Duodenal mucosa (tissue), 2 donors: Measurements from ENCODE around the gene PCK2.

Experiments used
- H3K27ac ChIP-seq: one replicate; pipeline ENCODE4 v1.7.0; 2013; ENCODE audit warnings: low read depth, low read length
- H3K27me3 ChIP-seq, 2 donors: one replicate each; pipeline ENCODE4 v1.7.0; 2013; ENCODE audit warnings: low read length in 2 of 2, control low read depth in 1 of 2; ENCODE audit not compliant: insufficient read depth in 2 of 2, control insufficient read depth in 1 of 2
- H3K36me3 ChIP-seq, 2 donors: one replicate each; pipeline ENCODE4 v1.7.0; 2013; ENCODE audit warnings: low read length in 2 of 2, control low read depth in 1 of 2; ENCODE audit not compliant: insufficient read depth in 2 of 2, control insufficient read depth in 1 of 2
- H3K4me1 ChIP-seq, 2 donors: one replicate each; pipeline ENCODE4 v1.7.0; 2013; ENCODE audit warnings: low read length in 2 of 2, control low read depth in 1 of 2; ENCODE audit not compliant: insufficient read depth in 2 of 2, control insufficient read depth in 1 of 2
- H3K4me3 ChIP-seq, 2 donors: one replicate each; pipeline ENCODE4 v1.7.0; 2013; ENCODE audit warnings: low read length in 2 of 2, low read depth in 1 of 2
- H3K9ac ChIP-seq, 2 donors: one replicate each; pipeline ENCODE4 v1.7.0; 2013; ENCODE audit warnings: low read length in 2 of 2, low read depth in 1 of 2
- H3K9me3 ChIP-seq, 2 donors: one replicate each; pipeline ENCODE4 v1.7.0; 2013; ENCODE audit warnings: low read length in 2 of 2, control low read depth in 1 of 2; ENCODE audit not compliant: control insufficient read depth in 1 of 2

The PCK2 gene

DNA sequence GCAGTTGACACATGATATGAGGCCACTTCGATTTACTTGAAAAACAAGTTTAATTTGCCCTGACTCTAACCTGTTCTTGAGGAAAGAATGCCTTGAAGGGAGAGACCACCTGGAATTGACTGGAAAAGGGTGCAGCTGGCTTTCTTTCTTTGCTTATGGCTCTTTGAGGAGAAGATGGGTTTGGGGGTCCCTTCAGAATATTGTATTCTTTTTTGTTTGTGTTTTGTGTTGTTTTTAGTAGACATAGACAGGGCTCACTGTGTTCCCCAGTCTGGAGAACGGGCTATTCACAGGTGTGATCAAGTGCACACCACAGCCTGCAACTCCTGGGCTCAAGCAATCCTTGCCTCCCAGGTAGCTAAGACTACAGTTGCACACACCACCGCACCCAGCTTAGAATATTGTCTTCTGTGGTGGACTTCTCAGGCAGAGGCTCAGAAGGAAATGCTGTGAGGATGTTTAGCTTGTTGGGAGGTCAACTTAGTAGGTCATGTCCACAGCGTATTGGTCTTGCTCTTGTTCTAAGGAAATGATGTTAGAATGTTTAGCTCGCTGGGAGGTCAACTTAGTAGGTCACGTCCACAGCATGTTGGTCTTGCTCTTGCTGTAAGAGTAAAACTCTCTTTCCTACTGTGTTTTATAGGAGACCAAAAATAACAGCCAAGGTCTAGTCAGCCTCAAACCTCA is 22.2 kb downstream of the PCK2 start:
- peaks cover 13 to 21% of the 10 kb centered on the region in 2 donors for H3K4me1 ChIP-seq
- H3K9ac ChIP-seq: peak overlapping the region; percentile 88 to 99
- H3K36me3 ChIP-seq: peaks cover 32 to 41% of the 10 kb centered on the region in 2 donors
- no peak overlapping the region for H3K27ac ChIP-seq
- H3K27me3 ChIP-seq: no peaks in the 10 kb centered on the region
- H3K9me3 ChIP-seq: no peaks in the 10 kb centered on the region
- peak overlapping the region; percentile 84 to 95 for H3K4me3 ChIP-seq

DNA sequence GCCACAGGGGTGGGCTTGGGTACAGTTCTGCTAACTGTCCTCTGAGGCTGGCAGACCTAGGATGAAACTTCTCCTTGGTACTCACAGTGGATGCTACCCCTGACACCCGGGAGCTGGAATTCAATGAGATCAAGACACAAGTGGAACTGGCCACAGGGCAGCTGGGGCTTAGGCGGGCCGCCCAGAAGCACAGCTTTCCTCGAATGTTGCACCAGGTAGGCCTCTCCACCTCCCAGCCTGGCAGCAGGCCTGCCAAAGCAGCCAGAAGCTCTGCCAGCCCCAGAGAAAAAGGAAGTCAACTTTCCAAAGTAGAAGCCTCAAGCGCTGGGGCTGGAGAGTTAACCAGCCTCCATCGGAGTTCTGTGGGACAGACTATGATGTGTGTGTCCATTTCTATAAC is 23.1 kb downstream of the PCK2 start:
- H3K36me3 ChIP-seq: peaks cover 38 to 49% of the 10 kb centered on the region in 2 donors
- no peaks in the 10 kb centered on the region for H3K27me3 ChIP-seq
- H3K9ac ChIP-seq: no peak overlapping the region

DNA sequence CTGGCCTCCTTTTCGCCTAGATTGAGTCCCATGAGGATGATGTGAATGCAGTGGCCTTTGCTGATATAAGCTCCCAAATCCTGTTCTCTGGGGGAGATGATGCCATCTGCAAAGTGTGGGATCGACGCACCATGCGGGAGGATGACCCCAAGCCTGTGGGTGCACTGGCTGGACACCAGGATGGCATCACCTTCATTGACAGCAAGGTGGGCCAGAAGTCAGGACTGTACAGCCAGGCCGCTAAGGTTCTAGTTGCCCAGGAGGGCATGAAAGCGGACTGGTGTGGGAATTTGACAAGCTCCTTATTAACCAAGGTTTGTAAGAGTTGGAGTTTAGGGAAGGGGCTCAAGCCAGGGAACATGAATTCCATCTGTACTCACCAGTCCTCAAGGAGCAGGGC is 25.6 kb downstream of the PCK2 start:
- H3K9me3 ChIP-seq: no peaks in the 10 kb centered on the region
- H3K4me1 ChIP-seq: peaks cover 13 to 21% of the 10 kb centered on the region in 2 donors
- H3K36me3 ChIP-seq: peaks cover 57 to 72% of the 10 kb centered on the region in 2 donors
- H3K27me3 ChIP-seq: no peaks in the 10 kb centered on the region
- H3K27ac ChIP-seq: no peak overlapping the region
- H3K4me3 ChIP-seq: no peak overlapping the region
- no peak overlapping the region for H3K9ac ChIP-seq

More for the DNA sequence above, 23.1 kb downstream of the PCK2 start:
- H3K9me3 ChIP-seq: no peaks in the 10 kb centered on the region
- H3K27ac ChIP-seq: no peak overlapping the region
- peak overlapping the region in 1 of 2 donors; percentile 84 for H3K4me3 ChIP-seq
- peaks cover 13 to 21% of the 10 kb centered on the region in 2 donors for H3K4me1 ChIP-seq

DNA sequence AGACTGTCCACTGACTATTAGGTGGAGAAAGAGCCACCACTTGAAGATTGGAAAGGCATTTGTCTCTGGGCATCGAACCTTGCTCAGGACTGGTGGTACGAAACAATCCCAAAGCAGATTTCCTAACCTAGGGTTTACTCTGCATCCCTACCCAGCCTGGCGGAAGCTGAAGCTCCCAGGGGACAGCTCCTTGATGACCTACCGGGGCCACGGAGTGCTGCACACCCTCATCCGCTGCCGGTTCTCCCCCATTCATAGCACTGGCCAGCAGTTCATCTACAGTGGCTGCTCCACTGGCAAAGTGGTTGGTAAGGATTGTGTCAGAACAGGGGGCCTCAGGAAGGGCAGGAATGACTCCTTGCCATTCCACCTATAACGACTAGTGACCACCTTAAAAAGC is 27.1 kb downstream of the PCK2 start:
- no peak overlapping the region for H3K9ac ChIP-seq
- H3K27me3 ChIP-seq: no peaks in the 10 kb centered on the region
- H3K27ac ChIP-seq: no peak overlapping the region
- no peaks in the 10 kb centered on the region for H3K9me3 ChIP-seq
- H3K4me1 ChIP-seq: peaks cover 9 to 12% of the 10 kb centered on the region in 2 donors
- H3K36me3 ChIP-seq: peaks cover 57 to 72% of the 10 kb centered on the region in 2 donors
- H3K4me3 ChIP-seq: no peak overlapping the region

DNA sequence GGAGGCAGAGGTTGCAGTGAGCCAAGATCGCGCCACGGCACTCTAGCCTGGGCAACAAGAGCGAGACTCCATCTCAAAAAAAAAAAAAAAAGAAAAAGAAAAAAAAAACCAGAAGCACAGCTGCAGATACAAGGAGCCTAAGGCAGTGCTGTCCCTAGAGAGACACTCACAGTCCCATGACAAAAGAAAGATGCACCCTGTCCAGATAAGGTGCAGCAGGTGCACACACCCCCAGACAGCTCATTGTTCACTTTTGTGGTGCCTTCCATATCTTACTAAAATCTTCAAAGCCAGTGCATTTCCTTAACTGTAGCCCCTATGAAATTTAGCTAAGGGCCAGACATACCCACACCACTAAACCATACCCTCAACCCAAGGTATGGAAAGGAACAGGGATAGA is 28.3 kb downstream of the PCK2 start:
- Histone ChIP-seq H3K27me3 (no peaks in the 10 kb centered on the region), H3K27ac (no peak overlapping the region), H3K36me3 (peaks cover 57 to 65% of the 10 kb centered on the region in 2 donors)

DNA sequence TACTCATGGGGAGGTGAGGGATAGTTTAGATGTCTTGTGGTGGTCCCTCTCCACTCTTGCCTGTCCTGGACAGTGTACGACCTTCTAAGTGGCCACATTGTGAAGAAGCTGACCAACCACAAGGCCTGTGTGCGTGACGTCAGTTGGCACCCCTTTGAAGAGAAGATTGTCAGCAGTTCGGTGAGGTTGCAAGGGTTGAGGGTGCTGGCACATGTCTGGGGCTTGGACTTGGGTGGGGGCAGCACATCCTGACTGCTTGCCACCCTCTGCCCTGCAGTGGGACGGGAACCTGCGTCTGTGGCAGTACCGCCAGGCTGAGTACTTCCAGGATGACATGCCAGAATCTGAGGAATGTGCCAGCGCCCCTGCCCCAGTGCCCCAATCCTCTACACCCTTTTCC is 28.8 kb downstream of the PCK2 start:
- Histone ChIP-seq H3K36me3 (peaks cover 55 to 60% of the 10 kb centered on the region in 2 donors), H3K4me1 (no peaks in the 10 kb centered on the region), H3K4me3 (no peak overlapping the region), H3K9me3 (no peaks in the 10 kb centered on the region), H3K27me3 (no peaks in the 10 kb centered on the region), H3K9ac (no peak overlapping the region), H3K27ac (no peak overlapping the region)

More for the DNA sequence above, 28.3 kb downstream of the PCK2 start:
- Histone ChIP-seq H3K9ac (no peak overlapping the region), H3K4me3 (no peak overlapping the region), H3K4me1 (no peaks in the 10 kb centered on the region), H3K9me3 (no peaks in the 10 kb centered on the region)

DNA sequence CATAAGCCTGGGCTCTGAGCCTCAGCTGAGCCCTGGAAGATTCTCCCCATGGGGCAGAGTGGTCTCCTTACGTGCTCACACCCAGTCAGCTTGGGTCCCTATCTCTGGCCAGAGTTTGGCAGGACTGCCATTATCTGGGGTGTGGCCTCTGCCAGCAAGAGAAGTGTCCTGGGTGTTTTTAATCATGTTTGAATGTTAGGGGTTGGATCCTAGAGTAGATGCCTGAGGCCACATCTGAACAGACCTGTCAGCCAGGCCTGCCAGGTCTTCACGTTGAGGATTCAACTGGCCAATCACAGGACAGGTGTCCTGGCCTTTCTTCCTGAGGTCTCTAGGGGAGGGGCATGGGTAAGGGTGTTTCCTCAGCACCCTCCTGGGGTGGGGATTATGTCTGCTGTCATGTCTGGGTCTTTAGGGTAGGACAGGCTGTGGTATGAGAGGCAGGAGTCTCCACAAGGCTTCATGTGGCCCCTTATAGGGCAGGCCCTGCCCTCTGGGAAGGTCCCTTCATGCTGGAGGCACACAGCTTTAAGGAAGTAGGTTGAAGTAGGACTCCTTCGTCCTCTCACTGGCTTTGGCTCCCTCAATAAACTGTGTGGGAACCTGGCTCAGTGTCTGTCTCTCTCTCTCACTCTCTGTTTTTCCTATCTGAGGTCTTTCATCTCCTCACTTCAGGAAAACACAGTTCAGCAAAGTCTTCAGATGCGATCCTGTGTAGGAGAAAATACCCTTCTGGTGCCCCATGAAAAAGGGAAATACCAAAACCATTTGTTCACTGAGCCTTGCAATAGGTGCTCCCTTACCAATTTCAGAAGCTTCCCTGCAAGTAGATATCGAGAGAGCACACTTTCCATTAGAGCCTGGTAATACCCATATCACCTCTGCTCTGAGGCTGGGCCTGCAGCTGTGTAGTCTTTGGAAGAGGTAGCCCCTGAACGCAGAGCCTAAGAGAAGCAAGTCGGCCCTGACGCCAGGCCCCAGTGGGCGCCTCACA is 29.6 kb downstream of the PCK2 start:
- Histone ChIP-seq H3K4me3 (no peak overlapping the region), H3K36me3 (peaks cover 46 to 52% of the 10 kb centered on the region in 2 donors), H3K27me3 (no peaks in the 10 kb centered on the region), H3K27ac (no peak overlapping the region), H3K9me3 (no peaks in the 10 kb centered on the region), H3K4me1 (no peaks in the 10 kb centered on the region), H3K9ac (no peak overlapping the region)

DNA sequence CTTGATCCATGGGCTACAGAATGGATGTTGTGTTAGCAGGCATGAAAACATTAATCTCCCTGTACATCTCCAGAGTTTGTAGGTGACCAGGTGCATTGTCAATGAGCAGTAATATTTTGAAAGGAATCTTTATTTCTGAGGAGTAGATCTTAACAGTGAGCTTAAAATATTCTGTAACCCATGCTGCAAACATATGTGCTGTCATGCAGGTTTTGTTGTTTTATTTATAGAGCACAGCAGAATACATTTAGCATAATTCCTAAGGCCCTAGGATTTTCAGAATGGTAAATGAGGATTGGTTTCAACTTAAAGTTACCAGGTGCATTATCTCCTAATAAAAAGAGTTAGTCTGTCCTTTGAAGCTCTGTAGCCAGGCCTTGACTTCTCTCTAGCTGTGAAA is 32.8 kb downstream of the PCK2 start:
- Histone ChIP-seq H3K27ac (no peak overlapping the region), H3K9ac (no peak overlapping the region), H3K36me3 (peaks cover 20 to 24% of the 10 kb centered on the region in 2 donors), H3K9me3 (no peaks in the 10 kb centered on the region), H3K4me3 (no peak overlapping the region), H3K27me3 (no peaks in the 10 kb centered on the region), H3K4me1 (peaks cover 0 to under 1% of the 10 kb centered on the region in 2 donors)

DNA sequence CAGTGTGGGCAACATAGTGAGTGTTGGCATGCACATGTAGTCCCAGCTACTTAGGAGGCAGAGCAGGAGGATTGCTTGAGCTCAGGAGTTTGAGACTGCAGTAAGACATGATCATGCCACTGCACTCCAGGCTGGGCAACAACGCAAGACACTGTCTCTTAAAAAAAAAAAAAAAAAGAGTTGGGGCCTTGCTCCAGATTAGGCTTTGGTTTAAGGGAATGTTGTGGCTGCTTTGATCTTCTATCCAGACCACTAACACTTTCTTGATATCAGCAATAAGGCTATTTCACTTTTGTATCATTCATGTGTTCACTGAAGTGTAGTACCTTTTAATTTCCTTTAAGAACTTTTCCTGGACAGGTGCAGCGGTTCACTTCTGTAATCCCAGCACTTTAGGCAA is 33.6 kb downstream of the PCK2 start:
- no peaks in the 10 kb centered on the region for H3K9me3 ChIP-seq

DNA sequence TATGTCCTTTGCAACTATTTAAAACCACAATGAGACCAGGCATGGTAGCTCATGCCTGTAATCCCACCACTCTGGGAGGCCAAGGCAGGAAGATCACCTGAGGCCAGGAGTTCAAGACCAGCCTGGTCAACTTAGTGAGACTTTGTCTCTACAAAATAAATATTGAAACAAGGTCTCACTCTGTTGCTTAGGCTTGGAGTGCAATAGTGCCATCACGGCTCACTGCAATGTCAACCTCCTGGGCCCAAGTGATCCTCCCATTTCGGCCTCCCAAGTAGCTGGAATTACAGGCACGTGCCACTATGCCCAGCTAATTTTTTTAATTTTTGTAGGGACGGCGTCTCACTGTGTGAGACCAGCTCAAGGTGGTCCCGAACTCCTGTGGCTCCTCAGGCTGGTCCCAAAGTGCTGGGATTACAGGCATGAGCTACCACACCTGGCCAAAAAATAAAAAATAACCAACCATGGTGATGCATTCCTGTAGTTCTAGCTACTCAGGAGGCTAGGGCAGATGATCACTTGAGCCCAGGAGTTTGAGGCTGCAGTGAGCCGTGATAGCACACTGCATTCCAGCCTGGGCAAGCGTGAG is 35.4 kb downstream of the PCK2 start:
- H3K27me3 ChIP-seq: no peaks in the 10 kb centered on the region
- no peak overlapping the region for H3K27ac ChIP-seq
- peaks cover 0 to 11% of the 10 kb centered on the region in 2 donors for H3K4me1 ChIP-seq
- H3K4me3 ChIP-seq: no peak overlapping the region
- no peaks in the 10 kb centered on the region for H3K9me3 ChIP-seq
- H3K9ac ChIP-seq: no peak overlapping the region
- peaks cover 0 to 1% of the 10 kb centered on the region in 2 donors for H3K36me3 ChIP-seq

More for the DNA sequence above, 33.6 kb downstream of the PCK2 start:
- peaks cover 0 to 8% of the 10 kb centered on the region in 2 donors for H3K4me1 ChIP-seq
- H3K4me3 ChIP-seq: no peak overlapping the region
- H3K27ac ChIP-seq: no peak overlapping the region
- H3K27me3 ChIP-seq: no peaks in the 10 kb centered on the region
- H3K36me3 ChIP-seq: peaks cover 16 to 19% of the 10 kb centered on the region in 2 donors
- H3K9ac ChIP-seq: no peak overlapping the region
